Esophagus squamous epithelium (tissue), 5 donors: ENCODE data around the gene NAV2. TPM values are rescaled to one million over a fixed set of nuclear protein-coding genes. Genes with fewer than 3 reads are reported as not detected.
A peak's percentile ranks its signal among the peaks of the same experiment; 100 is the strongest.

ENCODE experiments used
- DNase-seq: peaks from one replicate; lab custom pipeline; 2025; lab: John Stamatoyannopoulos, UW
- H3K27ac ChIP-seq, 4 donors: fragments of 200-600 bp; sonication (generic); one replicate each; pipeline ENCODE4 v1.5.1; 2016 to 2019; ENCODE audit warnings: mild to moderate bottlenecking in 1 of 4
- H3K27me3 ChIP-seq, 4 donors: fragments of 200-600 bp; sonication (generic); 1 replicate in 3 of 4; 2 replicates in 1 of 4; pipeline versions ENCODE4 v1.5.1 to v1.6.0; 2017 to 2021; ENCODE audit warnings: antibody characterized with exemption in 1 of 4
- H3K36me3 ChIP-seq, 3 donors: fragments of 200-600 bp; sonication (generic); one replicate each; pipeline ENCODE4 v1.5.1; 2016 to 2019
- H3K4me1 ChIP-seq, 3 donors: fragments of 200-600 bp; sonication (generic); one replicate each; pipeline ENCODE4 v1.5.1; 2017 to 2019
- H3K4me3 ChIP-seq, 4 donors: fragments of 200-600 bp; sonication (generic); 1 replicate in 3 of 4; 2 replicates in 1 of 4; pipeline ENCODE4 v1.5.1; 2016 to 2019; ENCODE audit warnings: mild to moderate bottlenecking in 2 of 4, moderate library complexity in 1 of 4
- H3K9me3 ChIP-seq, 3 donors: fragments of 200-600 bp; sonication (generic); one replicate each; pipeline ENCODE4 v1.5.1; 2016 to 2019
- POLR2A ChIP-seq, 4 donors: fragments of 450-650 bp; IDR thresholded peaks; one replicate each; pipeline ENCODE4 v1.6.1; 2017; ENCODE audit warnings: antibody characterized with exemption in 4 of 4, mild to moderate bottlenecking in 4 of 4, moderate library complexity in 3 of 4
- WGBS, 2 donors: methylation state at CpG; one replicate each; pipeline ENCODE4 v1.1.5; 2018; 5-methylcytosine and 5-hydroxymethylcytosine counted together
- intact Hi-C: fragments of 100-400 bp; cut with DNase I; formaldehyde crosslinking; loops from one replicate; pipeline ENCODE4 v1.15.0; 2022
- total RNA-seq, 4 donors: library from RNA; depleted of rRNA; stranded (reverse); fragments of >200 nt; gene quantifications; one replicate each; pipeline ENCODE4 v1.1.0, GENCODE V29; 2016
- TF ChIP-seq, protein P1 (sequence below), 6 experiments: fragments of 450-650 bp in 4 of 6; fragments of 200-600 bp in 2 of 6; sonication (generic) in 2 of 6; IDR thresholded peaks; one replicate each; pipeline ENCODE4 v1.5.1; 2016 to 2019; ENCODE audit warnings: antibody characterized with exemption in 6 of 6, mild to moderate bottlenecking in 4 of 6, moderate library complexity in 4 of 6
- donor health status: DM: yes; HTN: yes; CAD: no.

NAV2 gene
- total RNA-seq, 4 donors from 2014 or later: 4.9 to 19.1 (median 14.6) TPM

DNA sequence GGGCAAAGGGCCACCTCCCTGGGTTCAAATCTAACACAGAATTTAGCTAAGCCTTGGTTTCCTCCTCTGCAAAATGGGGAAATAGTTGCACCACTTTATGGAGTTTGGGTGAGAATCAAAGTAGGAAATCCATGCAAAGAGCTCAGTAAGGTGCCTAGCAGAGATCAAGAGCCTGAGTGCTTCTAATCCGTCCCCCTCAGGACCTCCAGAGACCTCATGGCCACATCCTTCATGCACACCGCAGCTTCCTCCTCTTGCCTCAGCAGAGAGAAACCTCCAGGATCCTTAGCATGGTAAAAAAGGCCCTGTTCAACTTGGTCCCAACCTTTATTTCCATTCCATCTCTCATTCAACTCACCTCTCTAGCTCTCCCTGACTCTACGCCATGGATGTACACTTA, 37.8 kb upstream of the NAV2 start:
- Histone ChIP-seq H3K4me1 (peaks cover 45 to 97% (median 76%) of the 10 kb centered on the region in 3 donors), H3K36me3 (no peaks in the 10 kb centered on the region), H3K27me3 (no peaks in the 10 kb centered on the region), H3K9me3 (no peaks in the 10 kb centered on the region), H3K4me3 (no peak overlapping the region), H3K27ac (peak overlapping the region; percentile 32 to 85 (median 82))
- no peak for DNase-seq
- intact Hi-C loops: no loop called here
- TF ChIP-seq, protein P1, sequence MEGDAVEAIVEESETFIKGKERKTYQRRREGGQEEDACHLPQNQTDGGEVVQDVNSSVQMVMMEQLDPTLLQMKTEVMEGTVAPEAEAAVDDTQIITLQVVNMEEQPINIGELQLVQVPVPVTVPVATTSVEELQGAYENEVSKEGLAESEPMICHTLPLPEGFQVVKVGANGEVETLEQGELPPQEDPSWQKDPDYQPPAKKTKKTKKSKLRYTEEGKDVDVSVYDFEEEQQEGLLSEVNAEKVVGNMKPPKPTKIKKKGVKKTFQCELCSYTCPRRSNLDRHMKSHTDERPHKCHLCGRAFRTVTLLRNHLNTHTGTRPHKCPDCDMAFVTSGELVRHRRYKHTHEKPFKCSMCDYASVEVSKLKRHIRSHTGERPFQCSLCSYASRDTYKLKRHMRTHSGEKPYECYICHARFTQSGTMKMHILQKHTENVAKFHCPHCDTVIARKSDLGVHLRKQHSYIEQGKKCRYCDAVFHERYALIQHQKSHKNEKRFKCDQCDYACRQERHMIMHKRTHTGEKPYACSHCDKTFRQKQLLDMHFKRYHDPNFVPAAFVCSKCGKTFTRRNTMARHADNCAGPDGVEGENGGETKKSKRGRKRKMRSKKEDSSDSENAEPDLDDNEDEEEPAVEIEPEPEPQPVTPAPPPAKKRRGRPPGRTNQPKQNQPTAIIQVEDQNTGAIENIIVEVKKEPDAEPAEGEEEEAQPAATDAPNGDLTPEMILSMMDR (IDR thresholded peaks at IDR 0.05): no peak
- TF ChIP-seq POLR2A (IDR thresholded peaks at IDR 0.05): no peak
- 77 to 86% methylated on average over 3 of the region's 3 CpGs for WGBS, 2 donors

DNA sequence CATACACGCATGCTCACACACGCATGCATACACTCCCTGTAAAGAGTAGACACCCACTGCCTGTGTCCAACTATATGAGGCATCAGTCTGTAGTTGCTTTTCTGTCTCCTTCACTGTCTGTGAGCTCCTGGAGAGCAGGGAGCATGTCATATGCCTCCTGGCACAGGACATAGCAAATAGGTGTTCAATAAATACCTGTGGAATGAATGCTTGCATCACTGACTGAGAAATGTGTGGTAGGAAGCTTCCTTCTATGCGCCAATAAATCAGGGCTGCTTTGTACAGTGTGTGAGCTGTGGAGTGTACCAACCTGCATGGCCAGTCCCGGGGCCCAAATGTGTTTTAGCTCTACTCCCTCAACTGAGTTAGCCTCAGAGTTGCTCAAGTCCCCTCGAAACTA, 37.2 kb upstream of the NAV2 start:
- DNase-seq: no peak
- Histone ChIP-seq H3K27ac (peak overlapping the region; percentile 32 to 85 (median 82)), H3K4me1 (peaks cover 51 to 97% (median 76%) of the 10 kb centered on the region in 3 donors), H3K4me3 (no peak overlapping the region), H3K36me3 (no peaks in the 10 kb centered on the region), H3K9me3 (no peaks in the 10 kb centered on the region), H3K27me3 (no peaks in the 10 kb centered on the region)
- no peak for TF ChIP-seq POLR2A (IDR thresholded peaks at IDR 0.05)
- TF ChIP-seq, protein P1 (IDR thresholded peaks at IDR 0.05): no peak
- 62 to 76% methylated on average over 5 of the region's 5 CpGs for WGBS, 2 donors
- intact Hi-C loops: no loop called here

- DNase-seq: no peak
- no peak for TF ChIP-seq POLR2A (IDR thresholded peaks at IDR 0.05)
- TF ChIP-seq, protein P1 (IDR thresholded peaks at IDR 0.05): no peak
- Histone ChIP-seq H3K4me3 (no peak overlapping the region), H3K36me3 (no peaks in the 10 kb centered on the region), H3K9me3 (no peaks in the 10 kb centered on the region), H3K27ac (peak overlapping the region; percentile 35 to 87 (median 82)), H3K4me1 (peaks cover 53 to 97% (median 80%) of the 10 kb centered on the region in 3 donors), H3K27me3 (no peaks in the 10 kb centered on the region)
- intact Hi-C loops: no loop called here
- 70 to 79% methylated on average over 9 to 11 of the region's 15 CpGs for WGBS, 2 donors
These were observed 35.9 kb upstream of the NAV2 start for GRCh38 chr11:19676475-19677380.

DNA sequence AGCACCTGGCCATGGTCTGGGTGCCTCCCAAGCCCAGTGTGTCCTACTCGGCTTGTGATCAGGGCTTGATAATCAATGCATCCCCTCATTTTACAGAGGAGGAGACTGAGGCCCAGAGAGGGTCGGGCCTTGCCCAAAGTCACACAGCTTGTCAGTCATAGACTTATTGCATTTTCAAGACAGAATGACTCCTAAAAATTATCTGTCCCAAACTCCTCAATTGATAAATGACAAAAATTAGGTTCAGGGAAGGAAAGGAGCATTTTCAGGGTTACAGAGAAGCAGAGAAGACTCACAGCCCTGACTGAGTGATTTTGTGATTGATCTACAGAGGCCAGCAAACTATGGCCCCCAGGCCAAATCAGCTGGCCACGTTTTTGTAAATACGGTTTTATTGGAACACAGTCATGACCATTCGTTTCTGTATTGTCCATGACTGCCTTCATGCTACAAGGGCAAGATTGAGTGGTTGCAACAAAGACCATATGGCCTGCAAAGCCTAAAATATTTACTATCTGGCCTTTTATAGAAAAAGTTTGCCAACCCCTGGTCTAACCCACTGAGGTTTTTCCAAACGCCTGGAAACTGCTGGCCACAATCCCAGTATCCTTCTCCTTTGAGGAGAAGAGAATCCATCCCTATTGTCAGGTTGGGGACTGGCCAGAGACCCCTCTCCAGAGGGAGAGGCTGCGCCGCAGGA, 35.1 kb upstream of the NAV2 start:
- Histone ChIP-seq H3K4me1 (peaks cover 50 to 97% (median 73%) of the 10 kb centered on the region in 3 donors), H3K27ac (peak overlapping the region; percentile 60 to 87 (median 82))
- no peak for DNase-seq

More for the DNA sequence above, 35.1 kb upstream of the NAV2 start:
- TF ChIP-seq, protein P1 (IDR thresholded peaks at IDR 0.05): no peak
- H3K9me3 ChIP-seq: no peaks in the 10 kb centered on the region
- H3K4me3 ChIP-seq: no peak overlapping the region
- no peaks in the 10 kb centered on the region for H3K36me3 ChIP-seq
- WGBS, 2 donors: 36 to 41% methylated on average over 5 to 6 of the region's 8 CpGs
- intact Hi-C loops: no loop called here
- no peaks in the 10 kb centered on the region for H3K27me3 ChIP-seq
